ENCODE data around the gene ZNF28.
"Not testable (repeated sequence)": the region's sequence is repeated elsewhere in the genome, so short reads cannot be mapped to it uniquely, and the experiment has no call there.

ZNF28 gene

DNA sequence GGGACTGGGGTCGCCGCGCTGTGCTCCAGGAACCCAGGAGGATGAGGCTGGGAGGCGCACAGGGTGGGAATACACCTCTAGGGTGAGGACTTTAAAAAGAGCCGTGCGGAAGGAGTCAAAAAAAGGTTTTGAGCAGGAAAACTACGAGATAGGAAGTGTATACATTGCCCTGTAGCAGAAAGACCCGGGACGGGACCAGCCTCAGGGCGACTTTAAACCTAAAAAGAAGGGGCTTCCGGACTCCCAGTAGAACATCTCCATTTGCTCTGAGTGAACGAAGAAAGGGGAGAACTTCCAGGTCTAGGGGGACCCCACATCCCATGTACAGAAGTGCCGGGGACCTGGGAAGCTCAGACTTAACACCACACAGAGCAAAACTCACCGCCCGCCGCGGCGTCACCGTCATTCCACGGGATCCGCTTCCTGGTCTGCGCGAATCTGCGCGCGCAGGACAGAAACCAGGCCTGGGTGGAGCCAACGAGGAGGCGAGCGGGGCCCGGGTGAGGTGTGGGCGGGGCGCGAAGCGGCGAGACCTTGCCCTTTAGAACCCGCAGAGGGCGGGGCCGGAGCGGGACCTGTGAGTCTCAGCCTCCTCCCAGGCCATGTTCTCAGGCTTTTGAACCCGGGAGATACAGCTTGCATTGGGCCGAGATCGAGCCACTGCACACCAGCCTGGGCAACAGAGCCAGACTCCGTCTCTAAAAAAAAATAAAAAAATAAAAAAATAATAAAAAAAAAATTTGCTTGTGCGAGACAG is at the start of gene ZNF28:
ZNF28 (minus strand) TSS at position 430 of the 757 bp plus-strand sequence. CDS start 3,675 bp downstream, outside the sequence.
- DNase-seq (ENCODE audit: low read depth) = peak; percentile 37

DNA sequence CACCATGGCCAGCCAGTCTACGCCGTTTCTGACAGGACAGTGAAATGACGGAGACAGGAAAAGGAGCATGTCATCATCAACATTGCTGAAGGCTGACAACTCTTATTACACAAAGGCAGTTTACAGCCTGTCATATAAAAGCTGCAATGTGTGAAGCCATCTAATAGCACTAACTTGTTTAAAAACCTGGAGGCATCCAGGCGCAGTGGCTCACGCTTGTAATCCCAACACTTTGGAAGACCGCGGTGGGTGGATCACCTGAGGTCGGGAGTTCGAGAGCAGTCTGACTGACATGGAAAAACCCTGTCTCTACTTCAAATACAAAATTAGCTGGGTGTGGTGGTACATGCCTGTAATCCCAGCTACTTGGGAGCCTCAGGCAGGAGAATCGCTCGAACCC is 46.6 kb upstream of the ZNF28 start:
- DNase-seq (ENCODE audit: low read depth) = not testable (repeated sequence)

DNA sequence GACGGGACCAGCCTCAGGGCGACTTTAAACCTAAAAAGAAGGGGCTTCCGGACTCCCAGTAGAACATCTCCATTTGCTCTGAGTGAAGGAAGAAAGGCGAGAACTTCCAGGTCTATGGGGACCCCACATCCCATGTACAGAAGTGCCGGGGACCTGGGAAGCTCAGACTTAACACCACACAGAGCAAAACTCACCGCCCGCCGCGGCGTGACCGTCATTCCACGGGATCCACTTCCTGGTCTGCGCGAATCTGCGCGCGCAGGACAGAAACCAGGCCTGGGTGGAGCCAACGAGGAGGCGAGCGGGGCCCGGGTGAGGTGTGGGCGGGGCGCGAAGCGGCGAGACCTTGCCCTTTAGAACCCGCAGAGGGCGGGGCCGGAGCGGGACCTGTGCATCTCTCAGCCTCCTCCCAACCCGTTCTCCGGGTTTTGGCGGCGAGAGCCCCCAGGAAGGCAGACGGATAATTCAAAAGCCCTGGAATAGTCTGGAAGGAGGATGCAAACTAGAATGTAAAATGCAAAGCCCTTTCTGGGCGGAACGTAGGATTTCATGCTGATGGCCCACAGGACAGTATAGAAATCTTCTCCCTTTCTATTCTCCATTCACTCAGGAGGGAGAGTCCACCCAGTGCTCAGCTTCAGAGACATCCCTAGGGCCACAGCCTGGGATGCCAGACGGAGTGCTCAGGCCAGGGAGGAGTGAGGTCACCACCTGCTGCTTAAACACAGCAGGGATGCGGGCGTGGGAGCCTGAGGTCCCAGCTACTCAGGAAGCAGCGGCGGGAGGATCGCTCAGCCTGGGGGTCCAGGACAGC is 36.2 kb upstream of the ZNF28 start, which contains the start of gene ZNF468:
ZNF468 (minus strand) TSS at position 242 of the 814 bp plus-strand sequence. CDS start 3,347 bp downstream, outside the sequence.
- DNase-seq (ENCODE audit: low read depth) = peak; percentile 62

DNA sequence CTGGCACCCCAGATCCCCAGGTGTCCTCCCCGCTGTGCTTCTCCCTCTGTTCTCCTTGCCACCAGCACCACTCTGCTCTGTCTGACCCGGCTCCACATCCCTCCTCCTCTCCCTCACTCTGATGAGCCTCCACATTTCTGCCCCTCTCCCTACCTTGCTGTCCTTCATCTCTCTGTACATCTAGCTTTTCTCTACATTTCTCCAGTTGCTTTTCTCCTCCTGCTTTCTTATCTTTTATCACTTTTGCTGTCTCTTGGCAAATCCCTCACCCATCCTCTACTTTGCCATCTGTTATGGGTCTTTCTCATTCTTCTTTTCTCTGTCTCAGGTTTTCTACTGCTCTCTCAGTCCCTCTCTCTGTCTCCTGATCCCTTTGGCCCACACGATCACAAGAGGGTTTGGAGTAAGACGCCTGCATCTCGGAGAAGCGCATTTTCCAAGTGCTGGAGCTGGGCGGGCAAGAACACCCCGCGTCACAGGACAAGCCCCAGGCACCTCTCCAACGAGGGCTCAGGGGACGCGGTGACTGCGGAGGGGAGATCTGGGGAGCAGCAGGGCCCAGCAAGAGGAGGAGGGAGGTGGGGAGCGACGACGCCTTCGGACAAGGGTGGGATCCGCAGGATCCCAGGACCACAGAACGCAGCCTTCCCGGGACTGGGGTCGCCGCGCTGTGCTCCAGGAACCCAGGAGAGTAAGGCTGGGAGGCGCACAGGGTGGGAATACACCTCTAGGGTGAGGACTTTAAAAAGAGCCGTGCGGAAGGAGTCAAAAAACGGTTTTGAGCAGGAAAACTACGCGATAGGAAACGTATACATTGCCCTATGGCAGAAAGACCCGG is 35.3 kb upstream of the ZNF28 start:
- peak; percentile 15 for DNase-seq (ENCODE audit: low read depth)

DNA sequence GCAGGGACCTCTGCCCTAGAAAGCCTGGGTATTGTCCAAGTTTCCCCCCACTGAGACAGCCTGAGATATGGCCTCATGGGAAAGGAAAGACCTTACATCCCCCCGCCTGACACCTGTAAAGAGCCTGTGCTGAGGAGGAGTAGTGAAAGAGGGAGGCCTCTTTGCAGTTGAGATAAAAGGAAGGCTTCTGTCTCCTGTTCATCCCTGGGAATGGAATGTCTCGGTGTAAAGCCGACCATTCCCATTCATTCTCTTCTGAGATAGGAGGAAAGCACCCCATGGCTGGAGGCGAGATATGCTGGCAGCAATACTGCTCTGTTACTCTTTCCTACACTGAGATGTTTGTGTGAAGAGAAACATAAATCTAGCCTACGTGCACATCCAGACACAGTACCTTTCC is 25.9 kb upstream of the ZNF28 start:
- DNase-seq (ENCODE audit: low read depth) = not testable (repeated sequence)

DNA sequence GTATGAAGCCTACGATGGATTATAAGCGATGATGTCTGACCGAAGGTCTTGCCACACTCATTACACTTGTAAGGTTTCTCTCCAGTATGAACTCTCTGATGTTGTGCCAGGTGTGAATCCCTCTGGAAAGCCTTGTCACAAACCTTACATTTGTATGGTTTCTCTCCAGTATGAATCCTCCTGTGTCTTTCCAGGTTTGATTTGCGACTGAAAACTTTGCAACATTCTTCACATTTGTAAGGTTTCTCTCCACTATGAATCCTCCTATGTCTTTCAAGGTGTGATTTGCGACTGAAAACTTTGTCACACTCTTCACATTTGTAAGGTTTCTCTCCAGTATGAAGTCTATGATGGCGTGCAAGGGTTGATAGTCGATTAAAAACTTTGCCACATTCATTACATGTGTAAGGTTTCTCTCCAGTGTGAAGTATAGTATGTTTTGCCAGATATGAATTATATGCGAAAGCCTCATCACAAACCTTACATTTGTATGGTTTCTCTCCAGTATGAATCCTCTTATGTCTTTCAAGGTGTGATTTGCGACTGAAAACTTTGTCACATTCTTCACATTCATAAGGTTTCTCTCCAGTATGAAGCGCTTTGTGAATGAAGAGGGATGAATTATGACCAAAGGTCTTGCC is 19.5 kb upstream of the ZNF28 start:
- DNase-seq (ENCODE audit: low read depth) = not testable (repeated sequence)

DNA sequence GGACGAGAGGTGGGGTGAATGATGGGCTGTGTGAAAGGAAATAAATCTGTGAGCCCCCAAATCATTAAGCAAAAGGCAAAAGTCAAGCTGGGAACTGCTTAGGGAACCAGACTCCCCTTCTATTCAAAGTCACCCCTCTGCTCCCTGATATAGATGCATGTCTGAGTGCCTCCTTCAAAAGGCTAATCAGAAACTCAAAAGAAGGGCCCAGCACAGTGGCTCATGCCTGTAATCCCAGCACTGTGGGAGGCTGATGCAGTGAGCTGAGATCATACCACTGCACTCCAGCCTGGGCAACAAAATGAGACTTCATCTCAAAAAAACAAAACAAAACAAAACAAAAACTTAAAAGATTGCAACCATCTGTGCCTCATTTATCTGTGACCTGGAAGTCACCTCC is 12.9 kb upstream of the ZNF28 start:
- not testable (repeated sequence) for DNase-seq (ENCODE audit: low read depth)

DNA sequence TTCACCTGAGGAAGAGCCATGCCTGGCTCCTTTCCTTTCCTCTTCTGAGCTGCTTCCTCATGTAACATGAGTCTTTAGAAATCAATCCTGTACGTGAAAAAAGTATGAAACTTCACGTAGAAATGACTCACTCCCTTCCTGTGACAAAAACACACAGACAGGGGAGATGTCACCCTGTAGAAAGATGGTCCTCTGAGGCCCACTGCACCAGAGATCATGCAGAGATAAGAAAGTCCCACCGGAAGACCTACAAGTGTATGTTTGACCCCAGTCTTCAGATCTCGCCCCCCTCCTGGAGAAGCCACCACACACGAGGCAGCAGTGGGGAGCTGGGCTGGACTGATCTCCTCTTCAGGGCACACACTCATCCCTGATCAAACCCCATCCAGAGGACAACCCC is 12.1 kb upstream of the ZNF28 start:
- DNase-seq (ENCODE audit: low read depth) = not testable (repeated sequence)

DNA sequence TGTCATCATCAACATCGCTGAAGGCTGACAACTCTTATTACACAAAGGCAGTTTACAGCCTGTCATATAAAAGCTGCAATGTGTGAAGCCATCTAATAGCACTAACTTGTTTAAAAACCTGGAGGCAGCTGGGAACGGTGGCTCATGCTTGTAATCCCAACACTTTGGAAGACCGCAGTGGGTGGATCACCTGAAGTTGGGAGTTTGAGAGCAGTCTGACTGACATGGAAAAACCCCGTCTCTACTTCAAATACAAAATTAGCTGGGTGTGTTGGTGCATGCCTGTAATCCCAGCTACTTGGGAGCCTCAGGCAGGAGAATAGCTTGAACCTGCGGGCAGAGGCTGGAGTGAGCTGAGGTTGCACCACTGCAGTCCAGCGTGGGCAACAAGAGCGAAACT is 8.4 kb upstream of the ZNF28 start:
- DNase-seq (ENCODE audit: low read depth) = not testable (repeated sequence)

DNA sequence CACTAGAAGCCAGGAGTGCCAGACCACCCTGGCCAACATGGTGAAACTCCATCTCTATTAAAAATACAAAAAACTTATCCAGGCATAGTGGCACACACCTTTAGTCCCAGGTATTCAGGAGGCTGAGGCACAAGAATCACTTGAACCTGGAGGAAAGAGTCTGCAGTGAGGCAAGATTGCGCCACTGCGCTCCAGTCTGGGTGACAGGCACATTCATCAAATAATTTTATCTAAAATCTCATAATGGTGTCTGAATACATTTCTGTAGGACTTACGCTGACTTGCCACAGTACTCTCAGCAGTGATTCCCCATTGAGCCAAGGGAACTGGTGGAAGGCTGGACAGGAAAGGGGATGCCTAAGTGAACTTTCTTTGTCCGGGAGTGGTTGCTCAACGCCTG is 4.3 kb upstream of the ZNF28 start:
- no peak for DNase-seq (ENCODE audit: low read depth)

DNA sequence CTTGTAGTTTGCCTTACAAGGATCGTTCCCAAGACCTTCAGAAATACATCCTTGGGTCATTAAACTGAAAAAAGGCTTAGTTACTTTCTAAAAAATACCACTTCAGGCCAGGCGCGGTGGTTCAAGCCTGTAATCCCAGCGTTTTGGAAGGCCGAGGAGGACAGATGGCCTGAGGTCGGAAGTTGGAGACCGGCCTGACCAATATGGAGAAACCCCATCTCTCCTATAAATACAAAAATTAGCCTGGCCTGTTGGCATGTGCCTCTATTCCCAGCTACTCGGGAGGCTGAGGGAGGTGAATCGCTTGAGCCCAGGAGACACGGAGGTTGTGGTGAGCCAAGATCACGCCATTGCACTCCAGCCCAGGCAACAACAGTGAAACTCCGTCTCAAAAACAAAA is 2.2 kb upstream of the ZNF28 start:
- DNase-seq (ENCODE audit: low read depth) = no peak

DNA sequence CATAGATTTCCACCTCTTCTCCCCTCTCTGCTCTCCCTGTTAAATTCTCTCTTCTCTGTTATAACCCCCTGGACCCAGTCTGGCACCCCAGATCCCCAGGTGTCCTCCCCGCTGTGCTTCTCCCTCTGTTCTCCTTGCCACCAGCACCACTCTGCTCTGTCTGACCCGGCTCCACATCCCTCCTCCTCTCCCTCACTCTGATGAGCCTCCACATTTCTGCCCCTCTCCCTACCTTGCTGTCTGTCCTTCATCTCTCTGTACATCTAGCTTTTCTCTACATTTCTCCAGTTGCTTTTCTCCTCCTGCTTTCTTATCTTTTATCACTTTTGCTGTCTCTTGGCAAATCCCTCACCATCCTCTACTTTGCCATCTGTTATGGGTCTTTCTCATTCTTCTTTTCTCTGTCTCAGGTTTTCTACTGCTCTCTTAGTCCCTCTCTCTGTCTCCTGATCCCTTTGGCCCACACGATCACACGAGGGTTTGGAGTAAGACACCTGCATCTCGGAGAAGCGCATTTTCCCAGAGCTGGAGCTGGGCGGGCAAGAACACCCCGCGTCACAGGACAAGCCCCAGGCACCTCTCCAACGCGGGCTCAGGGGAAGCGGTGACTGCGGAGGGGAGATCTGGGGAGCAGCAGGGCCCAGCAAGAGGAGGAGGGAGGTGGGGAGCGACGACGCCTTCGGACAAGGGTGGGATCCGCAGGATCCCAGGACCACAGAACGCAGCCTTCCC is 795 bp downstream of the ZNF28 start:
- peak; percentile 18 for DNase-seq (ENCODE audit: low read depth)

DNA sequence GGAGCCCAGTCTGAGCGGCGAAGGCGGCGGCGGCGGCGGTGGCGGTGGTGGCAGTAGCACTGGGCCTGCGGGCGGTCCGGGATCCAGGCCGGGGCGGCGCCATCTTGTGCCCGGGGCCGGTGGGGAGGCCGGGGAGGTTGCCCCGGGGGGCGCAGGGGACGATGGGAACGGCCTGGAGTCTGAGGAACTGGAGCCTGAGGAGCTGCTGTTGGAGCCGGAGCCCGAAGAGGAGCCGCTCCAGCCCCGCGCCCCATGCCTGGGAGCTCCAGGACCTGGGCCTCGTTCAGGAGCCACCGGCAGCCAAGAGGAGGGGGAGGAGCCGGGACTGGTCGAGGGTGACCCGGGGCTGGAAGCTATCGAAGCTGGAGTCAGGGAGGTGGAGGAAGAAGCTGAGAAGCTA is 11.6 kb downstream of the ZNF28 start:
- DNase-seq (ENCODE audit: low read depth) = no peak

DNA sequence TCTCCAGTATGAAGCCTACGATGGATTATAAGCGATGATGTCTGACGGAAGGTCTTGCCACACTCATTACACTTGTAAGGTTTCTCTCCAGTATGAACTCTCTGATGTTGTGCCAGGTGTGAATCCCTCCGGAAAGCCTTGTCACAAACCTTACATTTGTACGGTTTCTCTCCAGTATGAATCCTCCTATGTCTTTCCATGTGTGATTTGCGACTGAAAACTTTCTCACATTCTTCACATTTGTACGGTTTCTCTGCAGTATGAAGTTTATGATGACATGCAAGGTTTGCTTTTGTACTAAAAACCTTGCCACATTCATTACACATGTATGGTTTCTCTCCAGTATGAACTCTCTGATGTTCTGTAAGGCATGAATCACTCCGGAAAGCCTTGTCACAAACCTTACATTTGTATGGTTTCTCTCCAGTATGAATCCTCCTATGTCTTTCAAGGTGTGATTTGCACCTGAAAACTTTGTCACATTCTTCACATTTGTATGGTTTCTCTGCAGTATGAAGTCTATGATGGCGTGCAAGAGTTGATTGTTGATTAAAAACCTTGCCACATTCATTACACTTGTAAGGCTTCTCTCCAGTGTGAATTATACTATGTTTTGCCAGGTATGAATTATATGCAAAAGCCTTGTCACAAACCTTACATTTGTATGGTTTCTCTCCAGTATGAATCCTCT is 21.3 kb downstream of the ZNF28 start:
- DNase-seq (ENCODE audit: low read depth) = not testable (repeated sequence)

DNA sequence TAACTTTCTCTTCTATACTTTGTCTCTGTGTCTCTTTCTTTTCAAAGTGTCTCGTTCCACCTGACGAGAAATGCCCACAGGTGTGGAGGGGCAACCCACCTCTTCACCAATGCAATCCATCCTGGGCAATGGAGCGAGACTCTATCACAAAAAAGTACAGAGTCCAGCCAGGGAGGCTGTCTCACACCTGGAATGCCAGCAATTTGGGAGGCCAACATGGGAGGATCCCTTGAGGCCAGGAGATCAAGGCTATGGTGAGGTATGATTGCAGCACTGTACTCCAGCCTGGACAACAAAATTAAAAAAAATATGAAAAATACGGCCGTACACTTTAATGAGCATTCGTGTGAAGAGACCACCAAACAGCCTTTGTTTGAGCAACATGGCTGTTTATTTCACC is 32.0 kb downstream of the ZNF28 start:
- DNase-seq (ENCODE audit: low read depth) = no peak

DNA sequence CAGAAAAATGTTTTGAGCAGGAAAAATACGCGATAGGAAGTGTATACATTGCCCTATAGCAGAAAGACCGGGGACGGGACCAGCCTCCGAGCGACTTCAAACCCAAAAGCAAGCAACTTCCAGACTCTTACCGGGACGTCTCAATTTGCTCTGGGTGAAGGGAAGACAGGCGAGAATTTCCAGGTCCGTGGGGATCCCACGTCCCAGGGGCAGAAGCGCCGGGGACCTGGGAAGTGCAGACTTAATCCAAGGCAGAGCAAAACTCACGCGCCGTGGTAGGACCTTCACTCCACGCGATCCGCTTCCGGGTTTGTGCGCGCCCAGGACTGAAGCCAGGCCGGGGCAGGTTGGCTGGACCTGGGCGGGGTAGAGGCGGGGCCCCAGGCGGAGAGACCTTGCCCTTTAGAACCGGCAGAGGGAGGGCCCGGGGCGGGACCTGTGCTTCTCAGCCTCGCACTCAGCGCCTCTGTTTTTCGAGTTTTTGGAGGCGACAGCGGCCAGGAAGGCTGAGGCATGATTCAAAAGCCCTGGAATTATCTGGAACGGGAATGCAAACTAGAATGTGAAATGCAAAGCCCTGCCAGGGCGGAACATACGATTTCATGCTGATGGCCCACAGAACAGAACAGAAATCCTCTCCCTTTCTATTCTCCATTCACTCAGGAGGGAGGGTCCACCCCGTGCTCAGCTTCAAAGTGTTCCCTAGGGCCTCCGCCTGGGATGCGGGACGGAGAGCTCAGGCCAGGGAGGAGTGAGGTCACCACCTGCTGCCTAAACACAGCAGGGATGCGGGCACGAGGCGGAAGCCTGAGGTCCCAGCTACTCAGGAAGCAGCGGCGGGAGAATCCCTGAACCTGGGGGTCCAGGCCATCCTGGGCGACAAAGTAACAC is 34.7 kb downstream of the ZNF28 start, which contains the start of gene ZNF600:
ZNF600 (minus strand) TSS at position 328 of the 891 bp plus-strand sequence. CDS start 7,903 bp downstream, outside the sequence.
- peak; percentile 73 for DNase-seq (ENCODE audit: low read depth)

DNA sequence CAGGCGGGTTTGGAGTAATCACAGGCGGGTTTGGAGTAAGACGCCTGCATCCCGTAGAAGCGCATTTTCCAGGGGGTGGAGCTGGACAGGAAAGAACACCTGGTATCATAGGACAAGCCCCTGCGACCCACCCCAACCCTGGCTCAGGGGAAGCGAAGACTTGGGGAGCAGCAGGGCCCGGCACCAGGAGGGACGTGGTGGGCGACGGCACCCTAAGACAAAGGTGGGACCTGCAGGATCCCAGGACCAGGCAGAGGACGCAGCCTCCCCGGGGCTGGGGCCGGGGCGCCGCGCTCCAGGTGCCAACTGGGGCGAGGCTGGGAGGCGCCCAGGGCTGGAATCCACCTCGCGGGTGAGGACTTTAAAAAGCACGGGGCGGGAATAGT is 35.4 kb downstream of the ZNF28 start:
- DNase-seq (ENCODE audit: low read depth) = no peak

DNA sequence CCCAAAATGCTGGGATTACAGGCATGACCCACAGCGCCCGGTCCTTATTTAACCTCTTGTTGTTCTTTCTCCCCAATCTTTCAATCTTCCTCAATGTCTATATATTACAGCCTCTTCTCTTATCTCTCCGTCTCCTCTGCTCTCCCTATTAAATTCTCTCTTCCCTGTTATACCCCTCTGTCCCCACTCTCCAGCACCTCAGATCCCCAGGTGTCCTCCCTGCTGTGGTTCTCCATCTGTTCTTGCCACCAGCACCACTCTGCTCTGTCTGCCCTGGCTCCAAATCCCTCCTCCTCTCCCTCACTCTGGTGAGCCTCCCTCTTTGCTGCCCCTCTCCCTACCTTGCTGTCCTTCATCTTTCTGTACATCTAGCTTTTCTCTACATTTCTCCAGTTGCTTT is 35.9 kb downstream of the ZNF28 start:
- DNase-seq (ENCODE audit: low read depth) = no peak

DNA sequence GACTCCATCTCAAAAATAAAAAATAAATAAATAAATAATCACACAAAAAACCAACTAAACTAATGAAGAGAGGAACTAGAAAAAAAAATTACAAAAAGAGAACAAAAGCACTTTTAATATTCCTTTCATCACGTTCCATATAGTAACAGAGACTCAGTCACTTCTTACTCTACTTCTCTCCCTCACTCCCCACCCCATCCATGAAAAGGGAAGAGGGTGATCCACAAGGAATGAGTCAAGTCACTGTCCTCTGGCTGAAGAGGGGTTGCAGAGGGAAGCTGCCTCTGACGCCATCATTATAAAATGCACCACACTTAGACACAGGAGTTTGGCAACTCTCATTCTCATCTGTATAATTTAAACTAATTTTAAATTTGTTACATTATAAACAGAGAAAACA is 38.6 kb downstream of the ZNF28 start:
- DNase-seq (ENCODE audit: low read depth) = not testable (repeated sequence)

All from amniotic epithelial cell (primary cell).